Large intestine (tissue), 3 donors: ENCODE data around the gene OR4K14. TPM values are rescaled to one million over a fixed set of nuclear protein-coding genes. Genes with fewer than 3 reads are reported as not detected.
"Not testable (repeated sequence)": the region's sequence is repeated elsewhere in the genome, so short reads cannot be mapped to it uniquely, and the experiment has no call there.

Source experiments
- DNase-seq, 2 donors: peaks; one replicate each; pipeline versions ENCODE4 v3.0.0 to v3.0.0-alpha.2; 2013
- H3K27ac ChIP-seq: one replicate; pipeline ENCODE4 v1.5.1; 2013; ENCODE audit warnings: low read length
- H3K27me3 ChIP-seq: 2 replicates; pipeline ENCODE4 v1.6.1; 2013; ENCODE audit warnings: low read length; ENCODE audit not compliant: control insufficient read depth, insufficient read depth
- H3K36me3 ChIP-seq: 2 replicates; pipeline ENCODE4 v1.6.1; 2013; ENCODE audit warnings: low read length; ENCODE audit not compliant: control insufficient read depth, insufficient read depth
- H3K4me1 ChIP-seq: one replicate; pipeline ENCODE4 v1.6.1; 2013; ENCODE audit warnings: low read length; ENCODE audit not compliant: control insufficient read depth, insufficient read depth
- H3K4me3 ChIP-seq: one replicate; pipeline ENCODE4 v1.5.1; 2013; ENCODE audit warnings: low read length
- H3K9me3 ChIP-seq: one replicate; pipeline ENCODE4 v1.6.1; 2013; ENCODE audit warnings: mild to moderate bottlenecking, low read depth, low read length, moderate library complexity; ENCODE audit not compliant: control insufficient read depth
- WGBS: methylation state at CpG from one replicate; pipeline ENCODE4 v1.1.5; 2013; ENCODE audit warnings: low lambda C conversion rate; ENCODE audit not compliant: insufficient coverage; 5-methylcytosine and 5-hydroxymethylcytosine counted together
- polyA plus RNA-seq: library from polyadenylated mRNA; unstranded; fragments of 120-200 nt; gene quantifications from one replicate; pipeline ENCODE4 v1.2.1, GENCODE V29; 2013

OR4K14 gene
- polyA plus RNA-seq, 1 donor, result not detected

DNA sequence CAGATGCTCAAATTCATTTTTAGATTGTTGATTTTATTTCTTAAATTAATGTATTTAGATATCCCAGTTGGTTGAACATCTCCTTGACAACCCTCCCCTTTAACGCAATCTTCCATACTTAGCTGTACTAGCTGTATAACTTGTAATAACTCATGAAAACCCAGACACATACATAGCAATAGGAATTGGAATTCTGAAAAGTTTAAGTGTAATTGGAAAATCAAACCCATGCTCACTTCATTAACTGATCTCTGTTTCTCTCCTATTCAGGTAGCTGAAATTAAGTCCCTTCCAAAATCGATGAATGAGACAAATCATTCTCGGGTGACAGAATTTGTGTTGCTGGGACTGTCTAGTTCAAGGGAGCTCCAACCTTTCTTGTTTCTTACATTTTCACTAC is 43.8 kb downstream of the OR4K14 start, which contains the start of gene OR4K15:
Gene OR4K15, plus strand, starts transcription at position 301 of the 400 bp plus-strand sequence. Its CDS starts 0 bp downstream, at position 301.
- H3K36me3 ChIP-seq, result no peaks in the 10 kb centered on the region
- no peak for DNase-seq
- no peak within 1 kb of the TSS for H3K4me3 ChIP-seq
- H3K27ac ChIP-seq, result no peak within 1 kb of the TSS
- H3K27me3 ChIP-seq, result no peaks in the 10 kb centered on the region
- H3K4me1 ChIP-seq, result no peaks in the 10 kb centered on the region
- 100% methylated on average over 2 of the region's 3 CpGs for WGBS
- no peaks in the 10 kb centered on the region for H3K9me3 ChIP-seq

- no peaks in the 10 kb centered on the region for H3K27me3 ChIP-seq
- DNase-seq, result no peak
- H3K9me3 ChIP-seq, result no peaks in the 10 kb centered on the region
- 75% methylated on average over 1 of the region's 1 CpG for WGBS
- no peak overlapping the region for H3K27ac ChIP-seq
- no peaks in the 10 kb centered on the region for H3K36me3 ChIP-seq
- H3K4me3 ChIP-seq, result no peak overlapping the region
- H3K4me1 ChIP-seq, result no peaks in the 10 kb centered on the region
These were observed 44.3 kb downstream of the OR4K14 start for GRCh38 chr14:19974844-19975243.

DNA sequence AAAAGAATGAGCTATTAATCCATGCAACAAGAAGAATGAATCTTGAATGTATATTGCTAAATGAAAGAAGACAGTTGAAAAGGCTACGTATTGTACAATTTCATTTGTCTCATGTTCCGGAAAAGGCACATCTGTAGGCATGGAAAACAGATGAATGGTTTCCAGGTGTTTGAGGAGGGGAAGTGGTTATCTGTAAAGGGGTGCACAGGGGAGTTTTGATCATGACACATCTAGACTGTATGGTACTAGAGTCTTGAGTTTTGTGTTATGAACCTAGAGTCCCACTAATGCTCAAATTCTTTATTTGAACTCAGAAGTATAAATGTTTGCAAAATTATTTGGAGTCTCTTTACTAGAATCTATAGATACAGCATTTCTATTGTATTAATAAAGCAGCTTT is 49.4 kb downstream of the OR4K14 start:
- not testable (repeated sequence) for H3K4me3 ChIP-seq, H3K27me3 ChIP-seq, H3K9me3 ChIP-seq, H3K27ac ChIP-seq, H3K4me1 ChIP-seq, DNase-seq, H3K36me3 ChIP-seq
- no CpG with 5 or more reads among the region's 2 CpGs for WGBS

Other genes starting within 250 kb of the OR4K14 start
- gene OR4M1, start 245.8 kb downstream of the OR4K14 start, polyA plus RNA-seq, result not detected
- gene OR4N2, start 215.5 kb downstream of the OR4K14 start, polyA plus RNA-seq, result not detected
- not detected for gene OR4K2, start 144.2 kb downstream of the OR4K14 start, polyA plus RNA-seq
- not detected for gene OR4K5, start 98.7 kb downstream of the OR4K14 start, polyA plus RNA-seq
- gene OR4K1, start 88.4 kb downstream of the OR4K14 start, polyA plus RNA-seq, result not detected
- not detected for gene OR4K15, start 43.7 kb downstream of the OR4K14 start, polyA plus RNA-seq
- gene OR4Q2, start 17.1 kb downstream of the OR4K14 start, polyA plus RNA-seq, result not detected
- gene OR4K13, start 16.7 kb upstream of the OR4K14 start, polyA plus RNA-seq, result not detected
- not detected for gene OR4L1, start 40.7 kb upstream of the OR4K14 start, polyA plus RNA-seq
- not detected for gene OR4K17, start 91.4 kb upstream of the OR4K14 start, polyA plus RNA-seq
- not detected for gene OR4N5, start 119.5 kb upstream of the OR4K14 start, polyA plus RNA-seq
- gene OR11G2, start 171.6 kb upstream of the OR4K14 start, polyA plus RNA-seq, result not detected
- not detected for gene OR11H6, start 204.4 kb upstream of the OR4K14 start, polyA plus RNA-seq
- 0.34 TPM for gene OR11H7, start 209.7 kb upstream of the OR4K14 start, polyA plus RNA-seq
- gene OR11H4, start 220.0 kb upstream of the OR4K14 start, polyA plus RNA-seq, result not detected